ENCODE data around the gene CYP2C19. TPM values are rescaled to one million over a fixed set of nuclear protein-coding genes. Genes with fewer than 3 reads are reported as not detected.
"Not testable (repeated sequence)": the region's sequence is repeated elsewhere in the genome, so short reads cannot be mapped to it uniquely, and the experiment has no call there.

Gene CYP2C19
- total and polyA plus RNA-seq, 12 donors: 0.06 TPM; not detected in 11

DNA sequence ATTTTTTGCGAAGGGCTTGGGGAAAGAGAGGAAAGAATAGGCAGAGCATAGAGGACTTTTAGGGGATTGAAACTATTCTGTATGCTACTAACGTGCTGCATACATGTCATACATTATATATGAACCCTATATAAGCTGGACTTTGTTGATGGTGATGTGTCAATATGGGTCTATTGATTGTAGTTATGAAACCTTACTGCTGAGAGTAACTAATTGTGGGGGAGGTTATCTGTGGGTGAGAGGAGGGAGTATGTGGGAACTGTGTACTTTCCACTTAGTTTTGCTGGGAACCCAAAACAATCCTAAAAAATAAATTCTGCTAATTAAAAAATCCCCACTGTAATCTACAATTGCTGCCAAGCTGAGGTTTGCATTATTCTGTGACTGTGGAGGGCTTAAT is 15.3 kb upstream of the CYP2C19 start:
- intact Hi-C loops (cut with DNase I): no loop called here
- no peaks in the 10 kb centered on the region for H3K4me1 ChIP-seq (replicated peaks in 1 of 2)
- TF ChIP-seq, protein P1, sequence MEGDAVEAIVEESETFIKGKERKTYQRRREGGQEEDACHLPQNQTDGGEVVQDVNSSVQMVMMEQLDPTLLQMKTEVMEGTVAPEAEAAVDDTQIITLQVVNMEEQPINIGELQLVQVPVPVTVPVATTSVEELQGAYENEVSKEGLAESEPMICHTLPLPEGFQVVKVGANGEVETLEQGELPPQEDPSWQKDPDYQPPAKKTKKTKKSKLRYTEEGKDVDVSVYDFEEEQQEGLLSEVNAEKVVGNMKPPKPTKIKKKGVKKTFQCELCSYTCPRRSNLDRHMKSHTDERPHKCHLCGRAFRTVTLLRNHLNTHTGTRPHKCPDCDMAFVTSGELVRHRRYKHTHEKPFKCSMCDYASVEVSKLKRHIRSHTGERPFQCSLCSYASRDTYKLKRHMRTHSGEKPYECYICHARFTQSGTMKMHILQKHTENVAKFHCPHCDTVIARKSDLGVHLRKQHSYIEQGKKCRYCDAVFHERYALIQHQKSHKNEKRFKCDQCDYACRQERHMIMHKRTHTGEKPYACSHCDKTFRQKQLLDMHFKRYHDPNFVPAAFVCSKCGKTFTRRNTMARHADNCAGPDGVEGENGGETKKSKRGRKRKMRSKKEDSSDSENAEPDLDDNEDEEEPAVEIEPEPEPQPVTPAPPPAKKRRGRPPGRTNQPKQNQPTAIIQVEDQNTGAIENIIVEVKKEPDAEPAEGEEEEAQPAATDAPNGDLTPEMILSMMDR (IDR thresholded peaks at IDR 0.05): no peak
- TF ChIP-seq POLR2A (IDR thresholded peaks at IDR 0.05): no peak
- H3K4me3 ChIP-seq: no peak overlapping the region
- no peak for DNase-seq
- H3K9me3 ChIP-seq (replicated peaks in 1 of 3): no peaks in the 10 kb centered on the region
- 52 to 61% (median 54%) methylated on average over 2 of the region's 2 CpGs for WGBS, 4 donors
- no peaks in the 10 kb centered on the region for H3K27me3 ChIP-seq
- no peaks in the 10 kb centered on the region for H3K36me3 ChIP-seq (replicated peaks in 1 of 2)
- no peak overlapping the region for H3K27ac ChIP-seq

DNA sequence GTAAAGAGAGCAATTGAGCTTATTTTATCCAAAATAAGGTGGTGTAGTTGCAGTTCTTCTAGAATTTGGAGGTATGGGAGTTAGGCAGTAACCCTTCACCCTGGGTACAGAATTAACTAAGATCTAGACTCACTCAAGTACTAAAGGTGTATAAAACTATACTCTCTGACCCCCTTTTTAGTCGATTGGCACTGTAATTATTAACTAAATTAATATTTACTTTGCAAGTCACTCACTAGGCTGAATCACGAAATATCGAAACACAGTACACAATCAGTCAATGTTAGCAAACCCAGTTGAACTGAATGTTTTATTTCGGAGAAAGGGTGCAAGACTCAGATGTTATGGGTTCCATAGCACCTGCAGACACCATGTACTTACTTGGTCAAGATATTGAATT is 14.6 kb upstream of the CYP2C19 start:
- intact Hi-C loops (cut with DNase I): no loop called here
- no peaks in the 10 kb centered on the region for H3K27me3 ChIP-seq
- no peaks in the 10 kb centered on the region for H3K4me1 ChIP-seq (replicated peaks in 1 of 2)
- no peak for DNase-seq
- H3K9me3 ChIP-seq (replicated peaks in 1 of 3): no peaks in the 10 kb centered on the region
- WGBS, 4 donors: 62 to 75% (median 67%) methylated on average over 4 of the region's 4 CpGs
- H3K27ac ChIP-seq: no peak overlapping the region
- TF ChIP-seq, protein P1 (IDR thresholded peaks at IDR 0.05): no peak
- no peak for TF ChIP-seq POLR2A (IDR thresholded peaks at IDR 0.05)
- no peak overlapping the region for H3K4me3 ChIP-seq
- H3K36me3 ChIP-seq (replicated peaks in 1 of 2): no peaks in the 10 kb centered on the region

DNA sequence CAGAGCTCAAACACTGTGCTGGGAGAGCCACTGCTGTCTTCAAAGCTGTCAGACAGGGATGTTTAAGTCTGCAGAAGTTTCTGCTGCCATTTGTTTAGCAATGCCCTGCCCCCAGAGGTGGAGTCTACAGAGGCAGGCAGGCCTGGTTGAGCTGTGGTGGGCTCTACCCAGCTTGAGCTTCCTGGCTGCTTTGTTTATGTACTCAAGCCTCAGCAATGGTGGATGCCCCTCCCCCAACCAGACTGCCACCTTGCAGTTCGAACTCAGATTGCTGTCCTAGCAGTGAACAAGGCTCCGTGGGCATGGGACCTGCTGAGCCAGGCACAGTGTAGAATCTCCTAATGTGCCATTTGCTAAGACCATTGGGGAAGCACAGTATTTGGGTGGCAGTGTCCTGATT is 4.6 kb upstream of the CYP2C19 start:
- WGBS, 4 donors: 58 to 80% (median 70%) methylated on average over 2 of the region's 2 CpGs; no CpG with 5 or more reads in 1 of the 4 donors
- Histone ChIP-seq H3K4me1 (replicated peaks in 1 of 2) (no peaks in the 10 kb centered on the region), H3K9me3 (replicated peaks in 1 of 3) (no peaks in the 10 kb centered on the region), H3K27ac (no peak overlapping the region), H3K36me3 (replicated peaks in 1 of 2) (no peaks in the 10 kb centered on the region), H3K4me3 (no peak overlapping the region), H3K27me3 (no peaks in the 10 kb centered on the region)
- TF ChIP-seq POLR2A (IDR thresholded peaks at IDR 0.05): no peak
- TF ChIP-seq, protein P1 (IDR thresholded peaks at IDR 0.05): no peak
- DNase-seq: no peak
- intact Hi-C loops (cut with DNase I): no loop called here

DNA sequence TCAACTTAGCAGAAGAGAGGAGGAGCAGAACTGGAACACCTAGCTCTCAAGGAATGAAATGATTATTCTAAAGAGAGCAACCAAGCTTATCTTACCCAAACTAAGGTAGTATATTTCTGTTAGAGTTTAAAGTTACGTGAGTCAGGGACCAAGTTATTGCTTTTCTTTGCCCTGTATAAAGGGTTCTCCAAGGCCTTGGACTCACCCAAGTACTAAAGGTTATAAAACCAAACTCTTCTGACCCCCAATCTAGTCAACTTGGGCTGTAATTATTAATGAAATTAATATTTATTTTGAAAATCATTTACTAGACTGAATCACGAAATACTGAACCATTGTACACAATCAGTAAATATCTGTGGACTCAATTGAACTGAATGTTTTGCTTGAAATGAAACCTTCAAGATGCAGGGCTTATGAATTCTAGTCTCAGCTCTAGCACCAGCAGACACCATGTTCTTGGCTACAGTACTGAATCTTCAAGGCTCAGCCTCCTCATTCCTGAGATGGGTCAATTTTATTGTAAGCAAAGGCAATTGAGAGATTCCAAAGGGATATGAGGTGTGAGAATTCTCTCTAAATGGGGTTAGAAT is 1.8 kb upstream of the CYP2C19 start:
- intact Hi-C loops (cut with DNase I): no loop called here
- WGBS, 4 donors: 36 to 54% (median 49%) methylated on average over 2 of the region's 2 CpGs
- no peaks in the 10 kb centered on the region for H3K9me3 ChIP-seq (replicated peaks in 1 of 3)
- H3K36me3 ChIP-seq (replicated peaks in 1 of 2): no peaks in the 10 kb centered on the region
- H3K4me1 ChIP-seq (replicated peaks in 1 of 2): no peaks in the 10 kb centered on the region
- TF ChIP-seq, protein P1 (IDR thresholded peaks at IDR 0.05): no peak
- no peak for TF ChIP-seq POLR2A (IDR thresholded peaks at IDR 0.05)
- H3K27me3 ChIP-seq: no peaks in the 10 kb centered on the region
- no peak for DNase-seq
- H3K4me3 ChIP-seq: no peak overlapping the region
- H3K27ac ChIP-seq: no peak overlapping the region

DNA sequence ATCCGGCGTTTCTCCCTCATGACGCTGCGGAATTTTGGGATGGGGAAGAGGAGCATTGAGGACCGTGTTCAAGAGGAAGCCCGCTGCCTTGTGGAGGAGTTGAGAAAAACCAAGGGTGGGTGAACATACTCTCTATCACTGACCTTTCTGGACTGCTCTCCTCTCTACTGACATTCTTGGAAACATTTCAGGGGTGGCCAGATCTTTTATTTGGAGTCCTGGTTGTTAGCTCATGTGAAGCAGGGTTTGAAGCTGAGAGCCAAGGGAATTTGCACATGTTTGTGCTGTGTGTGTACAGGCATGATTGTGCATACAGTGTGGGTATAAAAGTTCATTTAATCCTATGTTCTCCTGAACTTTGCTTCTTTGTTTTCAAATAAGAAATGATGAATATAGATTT is 12.9 kb downstream of the CYP2C19 start:
- H3K4me3 ChIP-seq; H3K27ac ChIP-seq; intact Hi-C loops (cut with DNase I); H3K36me3 ChIP-seq (replicated peaks in 1 of 2); H3K27me3 ChIP-seq; H3K9me3 ChIP-seq (replicated peaks in 1 of 3); H3K4me1 ChIP-seq (replicated peaks in 1 of 2); DNase-seq: not testable (repeated sequence)
- WGBS, 4 donors: 83 to 93% (median 91%) methylated on average over 6 of the region's 6 CpGs

Data from adrenal gland (tissue), 12 donors.